ENCODE results near the gene GPR27.

GPR27 gene

GRCh38 chr3:71771126-71771525 is 17.5 kb downstream of the GPR27 start:
- H3K27me3 ChIP-seq (ENCODE audit: insufficient read depth, poor library complexity, severe bottlenecking), result no peaks in the 10 kb centered on the region
- TF ChIP-seq, protein P1, sequence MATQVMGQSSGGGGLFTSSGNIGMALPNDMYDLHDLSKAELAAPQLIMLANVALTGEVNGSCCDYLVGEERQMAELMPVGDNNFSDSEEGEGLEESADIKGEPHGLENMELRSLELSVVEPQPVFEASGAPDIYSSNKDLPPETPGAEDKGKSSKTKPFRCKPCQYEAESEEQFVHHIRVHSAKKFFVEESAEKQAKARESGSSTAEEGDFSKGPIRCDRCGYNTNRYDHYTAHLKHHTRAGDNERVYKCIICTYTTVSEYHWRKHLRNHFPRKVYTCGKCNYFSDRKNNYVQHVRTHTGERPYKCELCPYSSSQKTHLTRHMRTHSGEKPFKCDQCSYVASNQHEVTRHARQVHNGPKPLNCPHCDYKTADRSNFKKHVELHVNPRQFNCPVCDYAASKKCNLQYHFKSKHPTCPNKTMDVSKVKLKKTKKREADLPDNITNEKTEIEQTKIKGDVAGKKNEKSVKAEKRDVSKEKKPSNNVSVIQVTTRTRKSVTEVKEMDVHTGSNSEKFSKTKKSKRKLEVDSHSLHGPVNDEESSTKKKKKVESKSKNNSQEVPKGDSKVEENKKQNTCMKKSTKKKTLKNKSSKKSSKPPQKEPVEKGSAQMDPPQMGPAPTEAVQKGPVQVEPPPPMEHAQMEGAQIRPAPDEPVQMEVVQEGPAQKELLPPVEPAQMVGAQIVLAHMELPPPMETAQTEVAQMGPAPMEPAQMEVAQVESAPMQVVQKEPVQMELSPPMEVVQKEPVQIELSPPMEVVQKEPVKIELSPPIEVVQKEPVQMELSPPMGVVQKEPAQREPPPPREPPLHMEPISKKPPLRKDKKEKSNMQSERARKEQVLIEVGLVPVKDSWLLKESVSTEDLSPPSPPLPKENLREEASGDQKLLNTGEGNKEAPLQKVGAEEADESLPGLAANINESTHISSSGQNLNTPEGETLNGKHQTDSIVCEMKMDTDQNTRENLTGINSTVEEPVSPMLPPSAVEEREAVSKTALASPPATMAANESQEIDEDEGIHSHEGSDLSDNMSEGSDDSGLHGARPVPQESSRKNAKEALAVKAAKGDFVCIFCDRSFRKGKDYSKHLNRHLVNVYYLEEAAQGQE (IDR thresholded peaks at IDR 0.05; ENCODE audit: insufficient replicate concordance, low read depth), result no peak
- TF ChIP-seq CTCF (IDR thresholded peaks at IDR 0.05; ENCODE audit: insufficient read depth, low read length) (no peak), POLR2AphosphoS5 (IDR thresholded peaks at IDR 0.05; ENCODE audit: low read depth) (no peak), GABPA (IDR thresholded peaks at IDR 0.05; ENCODE audit: low read depth) (no peak), SPI1 (IDR thresholded peaks at IDR 0.05; ENCODE audit: borderline replicate concordance, low read depth) (no peak)
- no peak for DNase-seq (ENCODE audit: low read depth in 1 of 2, low spot score in 1 of 2)
- no peak overlapping the region for H3K4me3 ChIP-seq (replicated peaks; ENCODE audit: insufficient read depth, low read length)
- H3K27ac ChIP-seq (replicated peaks), result no peak overlapping the region

GRCh38 chr3:71771884-71772283 is 18.2 kb downstream of the GPR27 start:
- DNase-seq (ENCODE audit: low read depth in 1 of 2, low spot score in 1 of 2), result no peak
- Histone ChIP-seq H3K27me3 (ENCODE audit: insufficient read depth, poor library complexity, severe bottlenecking) (no peaks in the 10 kb centered on the region), H3K4me3 (replicated peaks; ENCODE audit: insufficient read depth, low read length) (no peak overlapping the region), H3K27ac (replicated peaks) (no peak overlapping the region)
- TF ChIP-seq GABPA (IDR thresholded peaks at IDR 0.05; ENCODE audit: low read depth), result no peak
- TF ChIP-seq, protein P1 (IDR thresholded peaks at IDR 0.05; ENCODE audit: insufficient replicate concordance, low read depth), result no peak
- TF ChIP-seq POLR2AphosphoS5 (IDR thresholded peaks at IDR 0.05; ENCODE audit: low read depth), result no peak
- no peak for TF ChIP-seq SPI1 (IDR thresholded peaks at IDR 0.05; ENCODE audit: borderline replicate concordance, low read depth)
- no peak for TF ChIP-seq CTCF (IDR thresholded peaks at IDR 0.05; ENCODE audit: insufficient read depth, low read length)

GRCh38 chr3:71776538-71776937 is 22.9 kb downstream of the GPR27 start:
- DNase-seq (ENCODE audit: low read depth in 1 of 2, low spot score in 1 of 2), result no peak
- Histone ChIP-seq H3K27me3 (ENCODE audit: insufficient read depth, poor library complexity, severe bottlenecking) (no peaks in the 10 kb centered on the region), H3K27ac (replicated peaks) (no peak overlapping the region), H3K4me3 (replicated peaks; ENCODE audit: insufficient read depth, low read length) (no peak overlapping the region)
- TF ChIP-seq CTCF (IDR thresholded peaks at IDR 0.05; ENCODE audit: insufficient read depth, low read length) (no peak), SPI1 (IDR thresholded peaks at IDR 0.05; ENCODE audit: borderline replicate concordance, low read depth) (no peak), POLR2AphosphoS5 (IDR thresholded peaks at IDR 0.05; ENCODE audit: low read depth) (no peak), GABPA (IDR thresholded peaks at IDR 0.05; ENCODE audit: low read depth) (no peak)
- TF ChIP-seq, protein P1 (IDR thresholded peaks at IDR 0.05; ENCODE audit: insufficient replicate concordance, low read depth), result no peak
